MCF 10A (cell line): ENCODE measurements around the gene SH3TC1. TPM values are rescaled to one million over a fixed set of nuclear protein-coding genes. Genes with fewer than 3 reads are reported as not detected.

ENCODE experiments used
- BruUV-seq: library from RNA; stranded (reverse); fragments of 400-500 nt; replicated peaks from 2 replicates; lab custom pipeline; 2021; lab: Mats Ljungman, UMichigan
- CTCF ChIA-PET: fragments of 300-600 bp; sonication (Branson Sonifier 250); formaldehyde crosslinking; extraction: SDS; loops from one replicate; lab custom pipeline; 2021; ENCODE audit warnings: antibody characterized with exemption, inconsistent platforms; lab: Yijun Ruan, JAX
- POLR2A ChIA-PET: fragments of 300-600, 350-650 bp; sonication (Branson Sonifier 250); formaldehyde crosslinking; extraction: SDS; loops from one replicate; lab custom pipeline; 2020; ENCODE audit warnings: antibody characterized with exemption, inconsistent platforms; lab: Yijun Ruan, JAX
- DNase-seq: peaks from one replicate; pipeline ENCODE4 v3.0.0-alpha.2; 2018; ENCODE audit not compliant: unreplicated experiment
- H3K27ac Mint-ChIP-seq: one replicate; pipeline ENCODE4 v1.8.0; 2022; ENCODE audit warnings: mild to moderate bottlenecking, low read depth, mixed read lengths; ENCODE audit not compliant: unreplicated experiment
- H3K27me3 Mint-ChIP-seq: one replicate; pipeline ENCODE4 v1.8.0; 2022; ENCODE audit warnings: mixed read lengths; ENCODE audit not compliant: insufficient read depth, unreplicated experiment
- H3K36me3 Mint-ChIP-seq: one replicate; pipeline ENCODE4 v1.8.0; 2022; ENCODE audit warnings: mild to moderate bottlenecking, moderate library complexity, mixed read lengths; ENCODE audit not compliant: insufficient read depth, unreplicated experiment
- H3K4me1 Mint-ChIP-seq: one replicate; pipeline ENCODE4 v1.8.0; 2022; ENCODE audit warnings: mixed read lengths; ENCODE audit not compliant: insufficient read depth, unreplicated experiment
- H3K4me3 Mint-ChIP-seq: one replicate; pipeline ENCODE4 v1.8.0; 2022; ENCODE audit warnings: mild to moderate bottlenecking, moderate library complexity, mixed read lengths; ENCODE audit not compliant: unreplicated experiment
- H3K9me3 Mint-ChIP-seq: one replicate; pipeline ENCODE4 v1.8.0; 2022; ENCODE audit warnings: mixed read lengths; ENCODE audit not compliant: unreplicated experiment
- CTCF ChIP-seq: fragments of 200-600 bp; IDR thresholded peaks from one replicate; pipeline ENCODE4 v1.8.0; 2022; ENCODE audit warnings: antibody characterized with exemption, mild to moderate bottlenecking; ENCODE audit not compliant: unreplicated experiment
- intact Hi-C: fragments of 100-400 bp; cut with micrococcal nuclease; formaldehyde crosslinking; loops from 2 replicates; pipeline ENCODE4 v1.14.1; 2022
- total RNA-seq: library from RNA; stranded (reverse); gene quantifications from 2 replicates; pipeline ENCODE4 v1.2.3, GENCODE V29; 2022

SH3TC1 gene
- total RNA-seq, 1 experiment from 2014 or later, result 28.8 TPM

GRCh38 chr4:8179074-8179473, 20.0 kb upstream of the SH3TC1 start:
- DNase-seq, result no peak
- H3K4me3 Mint-ChIP-seq, result no peak overlapping the region
- intact Hi-C loops, result no loop called here
- no peak overlapping the region for H3K27ac Mint-ChIP-seq
- no peaks in the 10 kb centered on the region for H3K36me3 Mint-ChIP-seq
- CTCF ChIA-PET, result interaction anchor here (0.5 to 6.9 kb wide), 6 partner anchors 10 to 224 kb away, joined by 3 to 185 read pairs (median 3); no protein-coding TSS in a partner anchor
- POLR2A ChIA-PET, result interaction anchor here (0.6 to 2.6 kb wide), 3 partner anchors 13 to 65 kb away, joined by 3 to 8 read pairs (median 6); no protein-coding TSS in a partner anchor
- no peaks in the 10 kb centered on the region for H3K9me3 Mint-ChIP-seq
- H3K27me3 Mint-ChIP-seq, result no peaks in the 10 kb centered on the region
- BruUV-seq, result no TSS peak
- peaks cover 25% of the 10 kb centered on the region for H3K4me1 Mint-ChIP-seq
- no peak for TF ChIP-seq CTCF

GRCh38 chr4:8179771-8180170, 19.3 kb upstream of the SH3TC1 start:
- H3K27me3 Mint-ChIP-seq, result no peaks in the 10 kb centered on the region
- peaks cover 27% of the 10 kb centered on the region for H3K4me1 Mint-ChIP-seq
- DNase-seq, result no peak
- H3K36me3 Mint-ChIP-seq, result no peaks in the 10 kb centered on the region
- H3K4me3 Mint-ChIP-seq, result no peak overlapping the region
- TF ChIP-seq CTCF, result no peak
- H3K9me3 Mint-ChIP-seq, result no peaks in the 10 kb centered on the region
- no TSS peak for BruUV-seq
- ChIA-PET POLR2A (interaction anchor here (0.6 to 2.6 kb wide), 6 partner anchors 9 to 65 kb away, joined by 3 to 8 read pairs (median 3); no protein-coding TSS in a partner anchor), CTCF (interaction anchor here (0.6 to 6.9 kb wide), 8 partner anchors 11 to 375 kb away, joined by 3 to 185 read pairs (median 4); partner anchors contain the start of gene SH3TC1)
- H3K27ac Mint-ChIP-seq, result no peak overlapping the region
- intact Hi-C loops, result loop anchor here (10.0 kb wide), 1 partner anchor 375 kb away; no protein-coding TSS in a partner anchor

- CTCF ChIA-PET, result interaction anchor here (0.6 to 6.9 kb wide), 6 partner anchors 11 to 376 kb away, joined by 3 to 185 read pairs (median 4); partner anchors contain the start of gene SH3TC1
- H3K27me3 Mint-ChIP-seq, result no peaks in the 10 kb centered on the region
- BruUV-seq, result no TSS peak
Measured at GRCh38 chr4:8180310-8181093, 18.6 kb upstream of the SH3TC1 start.

More at GRCh38 chr4:8180310-8181093, 18.6 kb upstream of the SH3TC1 start:
- TF ChIP-seq CTCF, result no peak
- H3K27ac Mint-ChIP-seq, result no peak overlapping the region
- no peak overlapping the region for H3K4me3 Mint-ChIP-seq
- peaks cover 27% of the 10 kb centered on the region for H3K4me1 Mint-ChIP-seq
- POLR2A ChIA-PET, result interaction anchor here (0.8 to 2.6 kb wide), 5 partner anchors 8 to 41 kb away, joined by 3 to 8 read pairs (median 3); no protein-coding TSS in a partner anchor
- no peaks in the 10 kb centered on the region for H3K36me3 Mint-ChIP-seq
- intact Hi-C loops, result loop anchor here (10.0 kb wide), 1 partner anchor 376 kb away; no protein-coding TSS in a partner anchor
- DNase-seq, result peak; percentile 29
- H3K9me3 Mint-ChIP-seq, result no peaks in the 10 kb centered on the region
